T-helper 1 cell treated with Interleukin-12 subunit alpha and Interleukin-12 subunit beta and Interleukin-4 antibody, amounts not matched to agents 30 ng/mL and 1 ng/mL, for 36 hours (primary cell): Measurements from ENCODE around the gene CNOT2. TPM values are rescaled to one million over a fixed set of nuclear protein-coding genes. Genes with fewer than 3 reads are reported as not detected.

Experiments used
- intact Hi-C: fragments of 100-400 bp; cut with micrococcal nuclease; formaldehyde crosslinking; loops from one replicate; pipeline ENCODE4 v1.15.1; 2024
- total RNA-seq: library from RNA; stranded (reverse); gene quantifications from 2 replicates; pipeline ENCODE4 v1.2.3, GENCODE V29; 2022

The CNOT2 gene
- total RNA-seq, 1 donor from 2014 or later, result 81.5 TPM

- intact Hi-C loops, result no loop called here
Observed at GRCh38 chr12:70292017-70292776, 49.0 kb downstream of the CNOT2 start.

GRCh38 chr12:70304684-70305555 is 61.7 kb downstream of the CNOT2 start:
- intact Hi-C loops, result loop anchor here (1.0 to 2.0 kb wide), 2 partner anchors 62 kb away; partner anchors contain the start of genes CNOT2 and KCNMB4

GRCh38 chr12:70305794-70306193 is 62.6 kb downstream of the CNOT2 start:
- intact Hi-C loops, result loop anchor here (2.0 kb wide), 1 partner anchor 61 kb away; the partner anchor contains the start of gene KCNMB4

- intact Hi-C loops, result no loop called here
Observed at GRCh38 chr12:70306676-70307075, 63.4 kb downstream of the CNOT2 start.

- intact Hi-C loops, result no loop called here
Observed at GRCh38 chr12:70307868-70308267, 64.6 kb downstream of the CNOT2 start.

- intact Hi-C loops, result no loop called here
Observed at GRCh38 chr12:70309348-70309747, 66.1 kb downstream of the CNOT2 start.

- intact Hi-C loops, result no loop called here
Observed at GRCh38 chr12:70314145-70314544, 70.9 kb downstream of the CNOT2 start.

- intact Hi-C loops, result loop anchor here (5.0 kb wide), 1 partner anchor 75 kb away; the partner anchor contains the start of gene CNOT2
Observed at GRCh38 chr12:70317781-70318180, 74.5 kb downstream of the CNOT2 start.

GRCh38 chr12:70319605-70320004 is 76.4 kb downstream of the CNOT2 start:
- intact Hi-C loops, result loop anchor here (5.0 kb wide), 1 partner anchor 77 kb away; the partner anchor contains the start of gene CNOT2

- intact Hi-C loops, result no loop called here
Observed at GRCh38 chr12:70321191-70321590, 78.0 kb downstream of the CNOT2 start.

GRCh38 chr12:70327541-70327940 is 84.3 kb downstream of the CNOT2 start:
- intact Hi-C loops, result no loop called here

- intact Hi-C loops, result no loop called here
Observed at GRCh38 chr12:70329728-70330127, 86.5 kb downstream of the CNOT2 start.

GRCh38 chr12:70330158-70330557 is 86.9 kb downstream of the CNOT2 start:
- intact Hi-C loops, result no loop called here

- intact Hi-C loops, result no loop called here
Observed at GRCh38 chr12:70332236-70332635, 89.0 kb downstream of the CNOT2 start.

- intact Hi-C loops, result no loop called here
Observed at GRCh38 chr12:70334742-70335141, 91.5 kb downstream of the CNOT2 start.

GRCh38 chr12:70338531-70338930 is 95.3 kb downstream of the CNOT2 start:
- intact Hi-C loops, result no loop called here

- intact Hi-C loops, result no loop called here
Observed at GRCh38 chr12:70351076-70351475, 107.8 kb downstream of the CNOT2 start.

- intact Hi-C loops, result no loop called here
Observed at GRCh38 chr12:70353780-70354660, 110.8 kb downstream of the CNOT2 start.

- intact Hi-C loops, result loop anchor here (5.0 kb wide), 1 partner anchor 1532 kb away; no protein-coding TSS in a partner anchor
Observed at GRCh38 chr12:70354787-70355186, 111.6 kb downstream of the CNOT2 start.

- intact Hi-C loops, result loop anchor here (5.0 kb wide), 1 partner anchor 1534 kb away; no protein-coding TSS in a partner anchor
Observed at GRCh38 chr12:70355972-70356371, 112.7 kb downstream of the CNOT2 start.
